ENCODE measurements around the gene KCNQ5.

KCNQ5 gene

DNA sequence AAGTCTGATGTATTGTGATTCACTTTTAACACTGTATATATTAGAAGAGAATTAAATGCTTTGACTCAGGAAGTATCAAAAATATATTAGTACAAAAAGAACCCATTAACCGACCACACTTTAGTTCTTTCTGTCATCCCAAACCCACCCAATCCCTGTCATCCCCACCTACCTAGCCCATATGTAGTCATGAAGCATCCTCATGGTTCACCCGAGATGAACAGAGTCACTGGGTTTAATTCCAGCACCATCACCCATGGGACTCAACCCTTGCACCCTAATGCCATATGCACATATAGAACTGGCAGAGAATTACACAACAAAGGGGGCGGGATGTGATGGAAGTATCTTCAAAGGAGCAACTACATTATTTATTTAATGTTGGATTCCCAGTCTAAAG lies 462.0 kb downstream of the KCNQ5 start:
- no peaks in the 10 kb centered on the region for H3K9me3 ChIP-seq (ENCODE audit: control insufficient read depth, insufficient read depth, low read depth, low read length)
- no peak overlapping the region for H3K27ac ChIP-seq (ENCODE audit: extremely low read depth, low read depth, low read length)
- ChIA-PET POLR2A (no interaction called here), CTCF (no interaction called here)
- no peaks in the 10 kb centered on the region for H3K4me1 ChIP-seq (ENCODE audit: control insufficient read depth, insufficient read depth, low read length)
- H3K36me3 ChIP-seq (ENCODE audit: control insufficient read depth in 2 of 2, insufficient read depth in 1 of 2, low read length in 2 of 2): no peaks in the 10 kb centered on the region
- no peak for TF ChIP-seq GFI1B (tag by site-specific recombination; IDR thresholded peaks at IDR 0.05)
- no peak for TF ChIP-seq ZNF837 (tag by site-specific recombination; IDR thresholded peaks at IDR 0.05)
- no peak for TF ChIP-seq ZNF157 (tag by site-specific recombination; IDR thresholded peaks at IDR 0.05)
- TF ChIP-seq ZNF791 (tag by site-specific recombination; IDR thresholded peaks at IDR 0.05): no peak
- TF ChIP-seq ZNF626 (tag by site-specific recombination; IDR thresholded peaks at IDR 0.05): no peak
- no peak for TF ChIP-seq ZNF37A (tag by site-specific recombination; IDR thresholded peaks at IDR 0.05)
- TF ChIP-seq ZNF184 (tag by site-specific recombination; IDR thresholded peaks at IDR 0.05): no peak
- no peak for TF ChIP-seq IKZF3 (tag by site-specific recombination; IDR thresholded peaks at IDR 0.05)
- no peak for TF ChIP-seq ZNF830 (tag by site-specific recombination; IDR thresholded peaks at IDR 0.05; ENCODE audit: low read depth)
- no peak for TF ChIP-seq ZNF433 (tag by site-specific recombination; IDR thresholded peaks at IDR 0.05; ENCODE audit: low read depth)
- no peak for TF ChIP-seq ZNF560 (tag by site-specific recombination; IDR thresholded peaks at IDR 0.05; ENCODE audit: borderline replicate concordance)
- no peak for TF ChIP-seq GLIS2 (tag by site-specific recombination; IDR thresholded peaks at IDR 0.05)
- no peak for TF ChIP-seq ZNF701 (tag by site-specific recombination; IDR thresholded peaks at IDR 0.05)
- no peak for TF ChIP-seq ZNF776 (tag by site-specific recombination; IDR thresholded peaks at IDR 0.05; ENCODE audit: borderline replicate concordance)
- no peak for TF ChIP-seq ZSCAN30 (tag by site-specific recombination; IDR thresholded peaks at IDR 0.05)
- TF ChIP-seq ZNF394 (tag by site-specific recombination; IDR thresholded peaks at IDR 0.05; ENCODE audit: borderline replicate concordance): no peak
- no peak for TF ChIP-seq ZNF530 (tag by site-specific recombination; IDR thresholded peaks at IDR 0.05; ENCODE audit: low read depth)
- no peak overlapping the region for H3K4me3 ChIP-seq (ENCODE audit: low read depth, low read length)

GRCh38 chr6:73085443-73085871 lies 463.6 kb downstream of the KCNQ5 start:
- Histone ChIP-seq H3K4me1 (ENCODE audit: control insufficient read depth, insufficient read depth, low read length) (no peaks in the 10 kb centered on the region), H3K9me3 (ENCODE audit: control insufficient read depth, insufficient read depth, low read depth, low read length) (no peaks in the 10 kb centered on the region), H3K27ac (ENCODE audit: extremely low read depth, low read depth, low read length) (no peak overlapping the region), H3K4me3 (ENCODE audit: low read depth, low read length) (no peak overlapping the region), H3K36me3 (ENCODE audit: control insufficient read depth in 2 of 2, insufficient read depth in 1 of 2, low read length in 2 of 2) (no peaks in the 10 kb centered on the region)
- ChIA-PET CTCF (no interaction called here), POLR2A (no interaction called here)
- TF ChIP-seq PATZ1 (tag by site-specific recombination; IDR thresholded peaks at IDR 0.05) (no peak), ZNF335 (tag by site-specific recombination; conservative IDR thresholded peaks at IDR 0.05) (no peak), ZNF404 (tag by site-specific recombination; IDR thresholded peaks at IDR 0.05) (no peak), ZNF621 (tag by site-specific recombination; IDR thresholded peaks at IDR 0.05) (no peak), ZNF274 (IDR thresholded peaks at IDR 0.05; ENCODE audit: low read length) (no peak), ZNF274 (tag by site-specific recombination; IDR thresholded peaks at IDR 0.05; ENCODE audit: borderline replicate concordance) (no peak), SETDB1 (IDR thresholded peaks at IDR 0.05; ENCODE audit: insufficient read length, low read length) (no peak)

DNA sequence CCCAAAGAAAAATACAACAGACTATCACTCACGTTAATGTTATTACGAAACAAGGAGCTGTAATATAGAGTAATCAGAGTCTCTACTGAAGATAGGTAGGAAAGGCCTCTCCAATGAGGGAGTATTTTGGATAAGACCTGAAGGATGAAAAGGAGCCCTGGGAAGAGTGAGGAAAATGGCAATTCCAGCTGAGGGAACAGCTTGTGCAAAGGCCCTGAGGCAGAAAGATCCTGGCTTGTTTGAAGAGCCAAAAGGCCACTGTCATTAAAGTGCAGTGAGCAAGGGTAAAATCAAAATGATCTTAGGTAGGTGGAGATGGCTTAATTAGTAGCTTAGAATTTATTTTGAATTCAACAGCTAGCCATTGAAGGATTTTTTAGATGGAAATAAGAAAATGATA lies 464.9 kb downstream of the KCNQ5 start:
- H3K4me1 ChIP-seq (ENCODE audit: control insufficient read depth, insufficient read depth, low read length): no peaks in the 10 kb centered on the region
- no peak for TF ChIP-seq ZNF155 (tag by site-specific recombination; IDR thresholded peaks at IDR 0.05)
- peak; percentile 81 for TF ChIP-seq ZNF623 (tag by site-specific recombination; IDR thresholded peaks at IDR 0.05)
- no peaks in the 10 kb centered on the region for H3K36me3 ChIP-seq (ENCODE audit: control insufficient read depth in 2 of 2, insufficient read depth in 1 of 2, low read length in 2 of 2)
- H3K9me3 ChIP-seq (ENCODE audit: control insufficient read depth, insufficient read depth, low read depth, low read length): no peaks in the 10 kb centered on the region
- POLR2A ChIA-PET: no interaction called here
- CTCF ChIA-PET: no interaction called here
- no peak overlapping the region for H3K27ac ChIP-seq (ENCODE audit: extremely low read depth, low read depth, low read length)
- no peak overlapping the region for H3K4me3 ChIP-seq (ENCODE audit: low read depth, low read length)

Measured in HEK293 (cell line).